Activated CD4-positive, alpha-beta T cell treated with anti-CD3 and anti-CD28 coated beads for 36 hours (primary cell): ENCODE data around the gene TUBB2B. TPM values are rescaled to one million over a fixed set of nuclear protein-coding genes. Genes with fewer than 3 reads are reported as not detected.
"Not testable (repeated sequence)": the region's sequence is repeated elsewhere in the genome, so short reads cannot be mapped to it uniquely, and the experiment has no call there.

Source experiments
- ATAC-seq: fragments of 200-7000 bp; cut with Tn5 transposase; one replicate; pipeline ENCODE4 v1.10.0; 2021; ENCODE audit warnings: mild to moderate bottlenecking, moderate library complexity
- CTCF ChIA-PET: fragments of 350-600 bp; sonication (Branson Sonifier 250); formaldehyde crosslinking; loops from one replicate; lab custom pipeline; 2021; ENCODE audit warnings: antibody characterized with exemption; lab: Charles Lee
- POLR2A ChIA-PET: fragments of 350-600 bp; sonication (Branson Sonifier 250); formaldehyde crosslinking; loops from one replicate; lab custom pipeline; 2021; ENCODE audit warnings: antibody characterized with exemption, inconsistent platforms; lab: Charles Lee
- DNase-seq: peaks from one replicate; pipeline ENCODE4 v3.0.0-alpha.2; 2020
- H3K27ac Mint-ChIP-seq: one replicate; pipeline ENCODE4 v1.8.0; 2021; ENCODE audit warnings: mixed read lengths
- H3K27me3 Mint-ChIP-seq: one replicate; pipeline ENCODE4 v1.8.0; 2021; ENCODE audit warnings: mixed read lengths
- H3K36me3 Mint-ChIP-seq: one replicate; pipeline ENCODE4 v1.8.0; 2021; ENCODE audit warnings: low read depth, mixed read lengths
- H3K4me1 Mint-ChIP-seq: one replicate; pipeline ENCODE4 v1.8.0; 2021; ENCODE audit warnings: mixed read lengths
- H3K4me3 Mint-ChIP-seq: one replicate; pipeline ENCODE4 v1.8.0; 2021; ENCODE audit warnings: mild to moderate bottlenecking, moderate library complexity, mixed read lengths
- H3K9me3 Mint-ChIP-seq: one replicate; pipeline ENCODE4 v1.8.0; 2021; ENCODE audit warnings: low read depth, mixed read lengths
- intact Hi-C, 2 experiments: fragments of 100-400 bp; cut with DNase I in 1 of 2; cut with micrococcal nuclease in 1 of 2; formaldehyde crosslinking; loops; one replicate each; pipeline versions ENCODE4 v1.14.2 to v1.15.1; 2022 to 2024; cut with DNase I, micrococcal nuclease
- total RNA-seq, 2 experiments: library from RNA; stranded (reverse); gene quantifications; one replicate each; pipeline ENCODE4 v1.2.3, GENCODE V29; 2021

The TUBB2B gene
- total RNA-seq, 2 experiments from 2014 or later, result 0.09 TPM; not detected in 1

- H3K9me3 Mint-ChIP-seq, DNase-seq, intact Hi-C loops, H3K27ac Mint-ChIP-seq, ATAC-seq, H3K27me3 Mint-ChIP-seq, POLR2A ChIA-PET, H3K4me3 Mint-ChIP-seq, H3K4me1 Mint-ChIP-seq, CTCF ChIA-PET, H3K36me3 Mint-ChIP-seq: not testable (repeated sequence)
These were observed 29.7 kb downstream of the TUBB2B start for GRCh38 chr6:3197734-3198133.

- CTCF ChIA-PET, result no interaction called here
- Mint-ChIP-seq H3K9me3 (no peaks in the 10 kb centered on the region), H3K4me1 (no peaks in the 10 kb centered on the region), H3K36me3 (no peaks in the 10 kb centered on the region), H3K27me3 (peaks cover 7% of the 10 kb centered on the region), H3K27ac (no peak overlapping the region), H3K4me3 (no peak overlapping the region)
- DNase-seq (no peak), ATAC-seq (no peak)
- intact Hi-C loops, result no loop called here
- POLR2A ChIA-PET, result no interaction called here
These were observed 30.7 kb downstream of the TUBB2B start for GRCh38 chr6:3196770-3197169.

- Mint-ChIP-seq H3K4me1 (no peaks in the 10 kb centered on the region), H3K36me3 (no peaks in the 10 kb centered on the region), H3K27ac (no peak overlapping the region), H3K9me3 (no peaks in the 10 kb centered on the region), H3K4me3 (no peak overlapping the region), H3K27me3 (peaks cover 7% of the 10 kb centered on the region)
- ChIA-PET POLR2A (no interaction called here), CTCF (no interaction called here)
- intact Hi-C loops, result no loop called here
- ATAC-seq, result no peak
- no peak for DNase-seq
These were observed 31.6 kb downstream of the TUBB2B start for GRCh38 chr6:3195695-3196497.

GRCh38 chr6:3195420-3195694, 32.1 kb downstream of the TUBB2B start:
- H3K36me3 Mint-ChIP-seq, result no peaks in the 10 kb centered on the region
- intact Hi-C loops, result no loop called here

GRCh38 chr6:3194535-3195419, 32.7 kb downstream of the TUBB2B start:
- Mint-ChIP-seq H3K4me1 (no peaks in the 10 kb centered on the region), H3K27ac (no peak overlapping the region), H3K9me3 (no peaks in the 10 kb centered on the region), H3K36me3 (no peaks in the 10 kb centered on the region), H3K27me3 (peaks cover 7% of the 10 kb centered on the region), H3K4me3 (no peak overlapping the region)
- ATAC-seq (peak; percentile 68), DNase-seq (peak; percentile 50)
- ChIA-PET CTCF (interaction anchor here (1.6 kb wide), 1 partner anchor 15 kb away, joined by 7 read pairs; no protein-coding TSS in a partner anchor), POLR2A (interaction anchor here (0.7 kb wide), 1 partner anchor 11 kb away, joined by 4 read pairs; no protein-coding TSS in a partner anchor)
- intact Hi-C loops, result no loop called here

More at GRCh38 chr6:3195420-3195694, 32.1 kb downstream of the TUBB2B start:
- H3K27ac Mint-ChIP-seq, result no peak overlapping the region
- ChIA-PET CTCF (no interaction called here), POLR2A (no interaction called here)
- H3K4me3 Mint-ChIP-seq, result no peak overlapping the region
- H3K9me3 Mint-ChIP-seq, result no peaks in the 10 kb centered on the region
- DNase-seq (no peak), ATAC-seq (no peak)
- H3K4me1 Mint-ChIP-seq, result no peaks in the 10 kb centered on the region
- H3K27me3 Mint-ChIP-seq, result peaks cover 7% of the 10 kb centered on the region

GRCh38 chr6:3193102-3193849, 34.2 kb downstream of the TUBB2B start:
- H3K4me1 Mint-ChIP-seq, result no peaks in the 10 kb centered on the region
- H3K9me3 Mint-ChIP-seq, result no peaks in the 10 kb centered on the region
- ATAC-seq (no peak), DNase-seq (no peak)
- H3K27ac Mint-ChIP-seq, result no peak overlapping the region
- no peaks in the 10 kb centered on the region for H3K36me3 Mint-ChIP-seq
- POLR2A ChIA-PET, result interaction anchor here (0.6 kb wide), 1 partner anchor 126 kb away, joined by 4 read pairs; no protein-coding TSS in a partner anchor
- no peak overlapping the region for H3K4me3 Mint-ChIP-seq
- intact Hi-C loops, result no loop called here
- peaks cover 5% of the 10 kb centered on the region for H3K27me3 Mint-ChIP-seq
- CTCF ChIA-PET, result interaction anchor here (1.6 kb wide), 1 partner anchor 17 kb away, joined by 7 read pairs; no protein-coding TSS in a partner anchor

GRCh38 chr6:3190779-3191178, 36.7 kb downstream of the TUBB2B start:
- DNase-seq (no peak), ATAC-seq (no peak)
- Mint-ChIP-seq H3K27me3 (peaks cover 9% of the 10 kb centered on the region), H3K27ac (no peak overlapping the region), H3K4me3 (no peak overlapping the region), H3K4me1 (no peaks in the 10 kb centered on the region), H3K9me3 (no peaks in the 10 kb centered on the region), H3K36me3 (no peaks in the 10 kb centered on the region)
- intact Hi-C loops, result no loop called here
- ChIA-PET CTCF (interaction anchor here (0.6 kb wide), 1 partner anchor 17 kb away, joined by 3 read pairs; no protein-coding TSS in a partner anchor), POLR2A (no interaction called here)

- H3K27ac Mint-ChIP-seq, result no peak overlapping the region
- H3K36me3 Mint-ChIP-seq, result no peaks in the 10 kb centered on the region
- no peak overlapping the region for H3K4me3 Mint-ChIP-seq
- CTCF ChIA-PET, result interaction anchor here (0.6 kb wide), 1 partner anchor 18 kb away, joined by 3 read pairs; no protein-coding TSS in a partner anchor
- no peaks in the 10 kb centered on the region for H3K4me1 Mint-ChIP-seq
- H3K9me3 Mint-ChIP-seq, result no peaks in the 10 kb centered on the region
- POLR2A ChIA-PET, result interaction anchor here (0.6 kb wide), 1 partner anchor 41 kb away, joined by 4 read pairs; no protein-coding TSS in a partner anchor
- intact Hi-C loops, result no loop called here
- peaks cover 13% of the 10 kb centered on the region for H3K27me3 Mint-ChIP-seq
- DNase-seq (no peak), ATAC-seq (no peak)
These were observed 37.4 kb downstream of the TUBB2B start for GRCh38 chr6:3190056-3190455.

GRCh38 chr6:3189192-3189591, 38.3 kb downstream of the TUBB2B start:
- H3K4me1 Mint-ChIP-seq, H3K4me3 Mint-ChIP-seq, H3K27ac Mint-ChIP-seq, intact Hi-C loops, DNase-seq, POLR2A ChIA-PET, ATAC-seq, H3K36me3 Mint-ChIP-seq, H3K9me3 Mint-ChIP-seq: not testable (repeated sequence)
- CTCF ChIA-PET, result interaction anchor here (0.7 to 1.0 kb wide), 2 partner anchors 14 to 389 kb away, joined by 3 read pairs; no protein-coding TSS in a partner anchor
- H3K27me3 Mint-ChIP-seq, result peaks cover 15% of the 10 kb centered on the region

GRCh38 chr6:3188262-3188661, 39.2 kb downstream of the TUBB2B start:
- CTCF ChIA-PET, result interaction anchor here (1.0 kb wide), 1 partner anchor 15 kb away, joined by 3 read pairs; no protein-coding TSS in a partner anchor
- Mint-ChIP-seq H3K27ac (no peak overlapping the region), H3K4me1 (no peaks in the 10 kb centered on the region), H3K36me3 (no peaks in the 10 kb centered on the region), H3K9me3 (no peaks in the 10 kb centered on the region), H3K4me3 (no peak overlapping the region), H3K27me3 (peaks cover 15% of the 10 kb centered on the region)
- POLR2A ChIA-PET, result no interaction called here
- ATAC-seq (no peak), DNase-seq (no peak)
- intact Hi-C loops, result no loop called here

- Mint-ChIP-seq H3K36me3 (no peaks in the 10 kb centered on the region), H3K4me1 (no peaks in the 10 kb centered on the region), H3K4me3 (no peak overlapping the region), H3K27me3 (peaks cover 15% of the 10 kb centered on the region), H3K27ac (no peak overlapping the region), H3K9me3 (no peaks in the 10 kb centered on the region)
- CTCF ChIA-PET, result interaction anchor here (0.8 to 0.9 kb wide), 2 partner anchors 25 to 64 kb away, joined by 3 read pairs; no protein-coding TSS in a partner anchor
- POLR2A ChIA-PET, result no interaction called here
- no peak for DNase-seq
- intact Hi-C loops, result no loop called here
- ATAC-seq, result no peak
These were observed 40.5 kb downstream of the TUBB2B start for GRCh38 chr6:3186974-3187382.
